ENCODE results near the gene DNPH1.

DNPH1 gene

DNA sequence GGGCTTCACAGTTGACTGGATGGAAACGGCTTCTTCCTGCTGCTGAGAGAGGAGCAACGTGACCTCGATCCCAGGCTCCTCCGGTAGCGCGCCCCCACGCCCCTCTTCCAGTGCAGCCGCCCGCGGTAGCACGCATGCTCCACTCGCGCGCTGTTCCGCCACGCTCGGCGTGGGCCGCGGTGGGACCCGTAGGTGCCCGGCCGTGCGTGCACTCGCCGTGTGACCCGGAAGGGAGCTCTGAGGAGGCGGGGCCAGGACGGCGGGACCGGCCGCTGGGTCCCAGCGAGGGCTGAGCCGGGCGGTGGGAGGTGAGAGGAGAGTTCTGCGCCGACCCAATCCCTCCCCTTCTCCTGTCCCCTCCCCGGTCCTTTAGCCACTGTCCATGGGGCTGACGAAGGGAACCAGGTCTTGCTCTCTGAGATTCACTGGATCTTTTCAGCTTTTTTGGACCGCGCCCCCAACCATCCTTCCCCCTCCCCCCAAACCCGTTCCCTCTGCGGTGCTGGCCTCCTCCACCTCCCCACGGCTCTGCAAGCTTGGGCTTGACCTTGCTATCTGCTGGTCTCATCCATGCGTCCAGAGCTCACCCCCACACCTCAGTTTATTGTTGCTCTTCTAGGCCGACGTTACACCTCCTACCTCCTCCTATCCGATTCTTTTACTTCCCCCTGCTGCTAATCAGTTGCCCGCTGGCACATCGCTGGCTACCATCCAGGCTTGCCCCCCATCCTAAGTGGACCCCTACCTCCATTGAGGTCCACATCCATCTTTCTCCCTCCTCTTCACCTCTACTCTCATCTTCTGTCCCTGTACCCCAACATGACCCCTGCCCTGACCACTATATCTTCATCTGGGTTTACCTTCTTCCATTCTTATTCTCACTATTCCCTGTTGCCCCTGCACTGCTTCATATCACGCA is 47.1 kb downstream of the DNPH1 start, which contains the start of gene CUL9:
Gene CUL9 (plus strand): TSS at position 255 of the 919 bp plus-strand sequence. CDS start 2,115 bp downstream, outside the sequence.
- peak within 1 kb of the TSS; percentile 52 for H3K27ac ChIP-seq (ENCODE audit: low read length, poor library complexity, severe bottlenecking)
- H2AFZ ChIP-seq (ENCODE audit: low read depth, low read length): peak within 1 kb of the TSS; percentile 47
- peak within 1 kb of the TSS; percentile 80 to 90 for H3K4me3 ChIP-seq (ENCODE audit: insufficient read depth in 1 of 2, low read depth in 1 of 2, low read length in 2 of 2)
- peaks cover 51 to 59% of the 10 kb centered on the region in 2 experiments for H3K36me3 ChIP-seq (ENCODE audit: control insufficient read depth in 1 of 2, insufficient read depth in 2 of 2, low read depth in 1 of 2, low read length in 2 of 2)
- H3K14ac ChIP-seq (ENCODE audit: low read length in 2 of 2): peak within 1 kb of the TSS; percentile 68 to 91
- H3K4ac ChIP-seq (ENCODE audit: low read depth in 1 of 2, low read length in 2 of 2): peak within 1 kb of the TSS; percentile 61 to 64
- H3K9ac ChIP-seq (ENCODE audit: low read length): peak within 1 kb of the TSS; percentile 89
- WGBS: 5% methylated on average over 22 of the region's 51 CpGs
- peak within 1 kb of the TSS; percentile 56 to 97 for H3K18ac ChIP-seq (ENCODE audit: low read depth in 1 of 2, low read length in 2 of 2)
- H2BK15ac ChIP-seq (ENCODE audit: low read depth, poor library complexity, severe bottlenecking): no peak within 1 kb of the TSS
- H3K27me3 ChIP-seq (ENCODE audit: control insufficient read depth in 1 of 2, insufficient read depth in 1 of 2, low read length in 2 of 2): no peaks in the 10 kb centered on the region
- H4K91ac ChIP-seq (ENCODE audit: low read length): peak within 1 kb of the TSS; percentile 79
- no peak within 1 kb of the TSS for H2BK5ac ChIP-seq (ENCODE audit: low read depth, low read length, poor library complexity, severe bottlenecking)
- peak within 1 kb of the TSS; percentile 88 for H3K4me2 ChIP-seq (ENCODE audit: low read length, poor library complexity, severe bottlenecking)
- no peaks in the 10 kb centered on the region for H3K9me3 ChIP-seq (ENCODE audit: control insufficient read depth, low read length)
- no peak within 1 kb of the TSS for H2BK12ac ChIP-seq (ENCODE audit: low read length in 2 of 2)
- no peak within 1 kb of the TSS for H3K23ac ChIP-seq (ENCODE audit: low read length in 2 of 2)
- peaks cover 14% of the 10 kb centered on the region for H3K4me1 ChIP-seq (ENCODE audit: control insufficient read depth, insufficient read depth, low read depth, low read length)
- no peak within 1 kb of the TSS for H2BK120ac ChIP-seq (ENCODE audit: low read depth, low read length)
- H3K79me1 ChIP-seq (replicated peaks; ENCODE audit: low read length, poor library complexity, severe bottlenecking): peaks cover 45% of the 10 kb centered on the region
- peak; percentile 70 for DNase-seq
- peak within 1 kb of the TSS; percentile 17 for H2AK5ac ChIP-seq (ENCODE audit: low read length, severe bottlenecking)
- H4K8ac ChIP-seq (ENCODE audit: low read length): peak within 1 kb of the TSS; percentile 91

DNA sequence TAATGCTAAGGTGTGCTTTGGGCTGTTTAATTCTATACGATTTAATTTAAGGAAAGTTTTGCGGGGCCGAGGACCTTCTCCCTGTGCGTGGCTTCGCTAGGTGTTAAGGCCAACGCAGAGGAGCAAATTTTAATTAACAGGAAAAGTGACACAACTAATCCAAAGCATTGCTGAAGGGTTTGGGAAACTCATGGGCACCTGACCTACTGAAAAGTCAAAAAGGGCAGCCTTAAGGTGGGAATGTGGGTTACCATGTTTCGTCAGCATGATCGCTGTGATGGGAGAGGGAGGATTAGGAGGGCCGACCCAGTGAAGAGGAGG is 47.7 kb downstream of the DNPH1 start:
- Histone ChIP-seq H2AK5ac (ENCODE audit: low read length, severe bottlenecking) (no peak overlapping the region), H3K79me1 (replicated peaks; ENCODE audit: low read length, poor library complexity, severe bottlenecking) (peaks cover 40% of the 10 kb centered on the region), H2BK5ac (ENCODE audit: low read depth, low read length, poor library complexity, severe bottlenecking) (no peak overlapping the region), H2BK120ac (ENCODE audit: low read depth, low read length) (no peak overlapping the region), H2BK12ac (ENCODE audit: low read length in 2 of 2) (no peak overlapping the region), H3K4me3 (ENCODE audit: insufficient read depth in 1 of 2, low read depth in 1 of 2, low read length in 2 of 2) (peak overlapping the region; percentile 80 to 90), H4K8ac (ENCODE audit: low read length) (peak overlapping the region; percentile 91), H4K91ac (ENCODE audit: low read length) (peak overlapping the region; percentile 5), H3K23ac (ENCODE audit: low read length in 2 of 2) (no peak overlapping the region), H2BK15ac (ENCODE audit: low read depth, poor library complexity, severe bottlenecking) (no peak overlapping the region), H3K4me1 (ENCODE audit: control insufficient read depth, insufficient read depth, low read depth, low read length) (peaks cover 13% of the 10 kb centered on the region), H2AFZ (ENCODE audit: low read depth, low read length) (no peak overlapping the region), H3K4me2 (ENCODE audit: low read length, poor library complexity, severe bottlenecking) (peak overlapping the region; percentile 88), H3K36me3 (ENCODE audit: control insufficient read depth in 1 of 2, insufficient read depth in 2 of 2, low read depth in 1 of 2, low read length in 2 of 2) (peaks cover 50 to 54% of the 10 kb centered on the region in 2 experiments), H3K4ac (ENCODE audit: low read depth in 1 of 2, low read length in 2 of 2) (peak overlapping the region; percentile 61 to 64), H3K18ac (ENCODE audit: low read depth in 1 of 2, low read length in 2 of 2) (peak overlapping the region; percentile 14 to 76), H3K27ac (ENCODE audit: low read length, poor library complexity, severe bottlenecking) (peak overlapping the region; percentile 33), H3K9ac (ENCODE audit: low read length) (peak overlapping the region; percentile 89), H3K27me3 (ENCODE audit: control insufficient read depth in 1 of 2, insufficient read depth in 1 of 2, low read length in 2 of 2) (no peaks in the 10 kb centered on the region), H3K9me3 (ENCODE audit: control insufficient read depth, low read length) (no peaks in the 10 kb centered on the region), H3K14ac (ENCODE audit: low read length in 2 of 2) (peak overlapping the region in 1 of 2 experiments; percentile 45)
- 36% methylated on average over 9 of the region's 9 CpGs for WGBS
- no peak for DNase-seq

DNA sequence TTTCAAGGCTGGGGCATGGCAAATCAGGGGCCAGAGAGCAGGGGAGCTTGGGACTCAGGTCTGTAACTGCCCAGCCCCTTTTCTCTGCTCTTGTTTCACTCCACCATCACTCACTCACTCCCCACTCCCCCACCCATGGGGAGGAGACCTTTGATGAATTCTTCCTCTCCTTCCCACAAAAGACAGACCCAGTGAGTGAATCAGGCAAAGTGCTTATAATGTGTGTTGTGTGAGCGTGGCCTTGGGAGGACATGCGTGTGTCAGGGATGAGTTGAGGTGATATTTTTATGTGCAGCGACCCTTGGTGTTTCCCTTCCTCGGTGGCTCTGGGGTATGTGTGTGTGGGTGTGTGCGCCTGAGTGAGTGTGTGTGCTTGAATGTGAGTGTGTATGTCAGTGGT is 48.3 kb downstream of the DNPH1 start:
- H2BK12ac ChIP-seq (ENCODE audit: low read length in 2 of 2): no peak overlapping the region
- peak overlapping the region; percentile 14 for H3K27ac ChIP-seq (ENCODE audit: low read length, poor library complexity, severe bottlenecking)
- H3K4me1 ChIP-seq (ENCODE audit: control insufficient read depth, insufficient read depth, low read depth, low read length): peaks cover 15% of the 10 kb centered on the region
- peaks cover 50 to 54% of the 10 kb centered on the region in 2 experiments for H3K36me3 ChIP-seq (ENCODE audit: control insufficient read depth in 1 of 2, insufficient read depth in 2 of 2, low read depth in 1 of 2, low read length in 2 of 2)
- H3K4me3 ChIP-seq (ENCODE audit: insufficient read depth in 1 of 2, low read depth in 1 of 2, low read length in 2 of 2): peak overlapping the region in 1 of 2 experiments; percentile 90
- H2BK5ac ChIP-seq (ENCODE audit: low read depth, low read length, poor library complexity, severe bottlenecking): no peak overlapping the region
- H3K4me2 ChIP-seq (ENCODE audit: low read length, poor library complexity, severe bottlenecking): no peak overlapping the region
- no peak overlapping the region for H4K91ac ChIP-seq (ENCODE audit: low read length)
- 87% methylated on average over 5 of the region's 5 CpGs for WGBS
- H3K14ac ChIP-seq (ENCODE audit: low read length in 2 of 2): no peak overlapping the region
- DNase-seq: peak; percentile 47
- H2BK15ac ChIP-seq (ENCODE audit: low read depth, poor library complexity, severe bottlenecking): no peak overlapping the region
- H3K79me1 ChIP-seq (replicated peaks; ENCODE audit: low read length, poor library complexity, severe bottlenecking): peaks cover 41% of the 10 kb centered on the region
- H3K27me3 ChIP-seq (ENCODE audit: control insufficient read depth in 1 of 2, insufficient read depth in 1 of 2, low read length in 2 of 2): no peaks in the 10 kb centered on the region
- no peak overlapping the region for H3K23ac ChIP-seq (ENCODE audit: low read length in 2 of 2)
- no peak overlapping the region for H4K8ac ChIP-seq (ENCODE audit: low read length)
- no peaks in the 10 kb centered on the region for H3K9me3 ChIP-seq (ENCODE audit: control insufficient read depth, low read length)
- H2AFZ ChIP-seq (ENCODE audit: low read depth, low read length): no peak overlapping the region
- peak overlapping the region; percentile 17 for H2AK5ac ChIP-seq (ENCODE audit: low read length, severe bottlenecking)
- H3K4ac ChIP-seq (ENCODE audit: low read depth in 1 of 2, low read length in 2 of 2): no peak overlapping the region
- H3K9ac ChIP-seq (ENCODE audit: low read length): peak overlapping the region; percentile 89
- no peak overlapping the region for H3K18ac ChIP-seq (ENCODE audit: low read depth in 1 of 2, low read length in 2 of 2)
- H2BK120ac ChIP-seq (ENCODE audit: low read depth, low read length): no peak overlapping the region

DNA sequence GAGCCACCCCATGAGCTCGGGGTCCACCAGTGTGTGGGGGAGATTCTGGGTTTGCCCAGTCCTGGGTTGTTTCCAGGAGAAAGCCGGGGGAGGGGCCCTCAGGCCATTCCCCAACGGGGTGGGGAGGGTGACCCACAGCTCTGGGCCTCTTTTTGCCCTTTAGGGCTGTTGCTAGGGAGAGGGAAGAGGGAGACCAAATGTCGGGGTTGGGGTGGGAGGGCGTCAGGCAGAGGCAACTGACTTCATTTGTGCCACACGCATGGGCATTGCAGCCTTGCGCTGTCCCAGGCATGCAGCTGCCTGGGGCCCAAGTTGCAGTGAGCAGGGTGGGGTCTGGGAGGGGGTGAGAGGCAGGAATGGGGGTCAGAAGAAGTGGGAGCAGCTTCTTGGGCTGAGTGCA is 49.2 kb downstream of the DNPH1 start:
- Histone ChIP-seq H3K36me3 (ENCODE audit: control insufficient read depth in 1 of 2, insufficient read depth in 2 of 2, low read depth in 1 of 2, low read length in 2 of 2) (peaks cover 50 to 54% of the 10 kb centered on the region in 2 experiments), H3K9ac (ENCODE audit: low read length) (no peak overlapping the region), H3K4me1 (ENCODE audit: control insufficient read depth, insufficient read depth, low read depth, low read length) (peaks cover 22% of the 10 kb centered on the region), H4K91ac (ENCODE audit: low read length) (no peak overlapping the region), H2BK15ac (ENCODE audit: low read depth, poor library complexity, severe bottlenecking) (no peak overlapping the region), H3K27me3 (ENCODE audit: control insufficient read depth in 1 of 2, insufficient read depth in 1 of 2, low read length in 2 of 2) (no peaks in the 10 kb centered on the region), H3K4ac (ENCODE audit: low read depth in 1 of 2, low read length in 2 of 2) (no peak overlapping the region), H2AFZ (ENCODE audit: low read depth, low read length) (no peak overlapping the region), H2BK12ac (ENCODE audit: low read length in 2 of 2) (no peak overlapping the region), H2BK5ac (ENCODE audit: low read depth, low read length, poor library complexity, severe bottlenecking) (no peak overlapping the region), H3K4me3 (ENCODE audit: insufficient read depth in 1 of 2, low read depth in 1 of 2, low read length in 2 of 2) (peak overlapping the region in 1 of 2 experiments; percentile 16), H2AK5ac (ENCODE audit: low read length, severe bottlenecking) (no peak overlapping the region), H3K79me1 (replicated peaks; ENCODE audit: low read length, poor library complexity, severe bottlenecking) (peaks cover 40% of the 10 kb centered on the region), H3K4me2 (ENCODE audit: low read length, poor library complexity, severe bottlenecking) (no peak overlapping the region), H2BK120ac (ENCODE audit: low read depth, low read length) (no peak overlapping the region), H3K23ac (ENCODE audit: low read length in 2 of 2) (no peak overlapping the region), H3K9me3 (ENCODE audit: control insufficient read depth, low read length) (no peaks in the 10 kb centered on the region), H3K27ac (ENCODE audit: low read length, poor library complexity, severe bottlenecking) (peak overlapping the region; percentile 6), H4K8ac (ENCODE audit: low read length) (no peak overlapping the region), H3K14ac (ENCODE audit: low read length in 2 of 2) (no peak overlapping the region), H3K18ac (ENCODE audit: low read depth in 1 of 2, low read length in 2 of 2) (no peak overlapping the region)
- DNase-seq: no peak
- WGBS: 90% methylated on average over 7 of the region's 7 CpGs

All from mesenchymal stem cell (in vitro differentiated cells and primary cell).